GM12878 (cell line): ENCODE results near the gene ZNF547. TPM values are rescaled to one million over a fixed set of nuclear protein-coding genes. Genes with fewer than 3 reads are reported as not detected.

ENCODE experiments used
- ATAC-seq: fragments of 200-7000 bp; cut with Tn5 transposase; 3 replicates; pipeline ENCODE4 v1.9.1; 2020; ENCODE audit warnings: mild to moderate bottlenecking, moderate library complexity
- BruUV-seq: library from RNA; stranded (reverse); fragments of 400-500 nt; replicated peaks from 2 replicates; lab custom pipeline; 2021; lab: Mats Ljungman, UMichigan
- CTCF ChIA-PET: fragments of 300-600 bp; sonication (Branson Sonifier 250); formaldehyde crosslinking; extraction: SDS; loops from one replicate; lab custom pipeline; 2021; ENCODE audit warnings: inconsistent platforms; lab: Yijun Ruan, JAX
- POLR2A ChIA-PET: fragments of 350-600 bp; formaldehyde crosslinking; extraction: SDS; loops from one replicate; lab custom pipeline; 2021; ENCODE audit warnings: inconsistent platforms; lab: Charles Lee
- RAD21 ChIA-PET: fragments of 300-600 bp; sonication (Branson Sonifier 250); formaldehyde crosslinking; loops from one replicate; lab custom pipeline; 2023; ENCODE audit warnings: antibody characterized with exemption; ENCODE audit not compliant: unreplicated experiment; lab: Charles Lee
- SMC1A ChIA-PET: fragments of 300-600 bp; sonication (Branson Sonifier 250); formaldehyde crosslinking; loops from one replicate; lab custom pipeline; 2023; ENCODE audit not compliant: unreplicated experiment, uncharacterized antibody; lab: Charles Lee
- DNase-seq: peaks from one replicate; pipeline ENCODE4 v3.0.0-alpha.2; 2011; ENCODE audit warnings: low read depth, low spot score
- FAIRE-seq: peaks from 3 replicates; lab custom pipeline; 2011; peaks lifted over from hg19 to GRCh38; lab: Jason Lieb, UNC
- H2AFZ ChIP-seq: 2 replicates; pipeline ENCODE4 v1.6.0; 2011; ENCODE audit warnings: low read depth, low read length, control low read depth; ENCODE audit not compliant: control insufficient read depth
- H3K27ac ChIP-seq: 2 replicates; pipeline ENCODE4 v1.5.1; 2011; ENCODE audit warnings: control low read depth; ENCODE audit not compliant: control insufficient read depth, insufficient read depth
- H3K27me3 ChIP-seq, 2 experiments: replicated peaks in 1 of 2; 2 replicates each; pipeline versions ENCODE4 v1.6.0 to v1.6.1; 2011; ENCODE audit warnings: low read length in 1 of 2; ENCODE audit not compliant: control insufficient read depth in 2 of 2, insufficient read depth in 2 of 2
- H3K36me3 ChIP-seq, 2 experiments: 2 replicates each; pipeline ENCODE4 v1.5.1; 2011; ENCODE audit warnings: low read length in 1 of 2; ENCODE audit not compliant: control insufficient read depth in 2 of 2, insufficient read depth in 2 of 2
- H3K4me1 ChIP-seq: 2 replicates; pipeline ENCODE4 v1.6.1; 2011; ENCODE audit warnings: mild to moderate bottlenecking, low read length, moderate library complexity, mixed read lengths; ENCODE audit not compliant: control insufficient read depth, insufficient read depth
- H3K4me2 ChIP-seq: 2 replicates; pipeline ENCODE4 v1.6.0; 2011; ENCODE audit warnings: control low read depth; ENCODE audit not compliant: control insufficient read depth, insufficient read depth
- H3K4me3 ChIP-seq: fragments of 200-600 bp; sonication (generic); 2 replicates; pipeline ENCODE4 v1.5.1; 2016
- H3K79me2 ChIP-seq: 2 replicates; pipeline ENCODE4 v1.6.0; 2011; ENCODE audit warnings: low read length; ENCODE audit not compliant: control insufficient read depth, insufficient read depth
- H3K9ac ChIP-seq: 2 replicates; pipeline ENCODE4 v1.8.0; 2011; ENCODE audit warnings: low read length, control low read depth, mixed read lengths; ENCODE audit not compliant: control insufficient read depth, insufficient read depth
- H3K9me3 ChIP-seq: replicated peaks from 3 replicates; pipeline ENCODE4 v1.5.1; 2011; ENCODE audit warnings: mild to moderate bottlenecking, low read length; ENCODE audit not compliant: control insufficient read depth, insufficient read depth
- H4K20me1 ChIP-seq: 2 replicates; pipeline ENCODE4 v1.6.0; 2011; ENCODE audit not compliant: control insufficient read depth, insufficient read depth
- BHLHE40 ChIP-seq, 2 experiments: fragments of 450-650 bp in 1 of 2; IDR thresholded peaks; 2 replicates each; pipeline ENCODE4 v1.6.1; 2011 to 2017; ENCODE audit warnings: low read depth in 2 of 2, borderline replicate concordance in 1 of 2, improper control_type of control experiment in 1 of 2, low read length in 1 of 2, mild to moderate bottlenecking in 1 of 2
- FOXM1 ChIP-seq: IDR thresholded peaks from 2 replicates; pipeline ENCODE4 v1.6.1; 2012; ENCODE audit warnings: low read depth, mild to moderate bottlenecking, inconsistent platforms, low read length, moderate library complexity
- IRF3 ChIP-seq: fragments of 450-650 bp; IDR thresholded peaks from 2 replicates; pipeline ENCODE4 v1.6.1; 2014; ENCODE audit warnings: mild to moderate bottlenecking
- PAX5 ChIP-seq: IDR thresholded peaks from 2 replicates; pipeline ENCODE4 v1.6.1; 2011; ENCODE audit warnings: low read depth, low read length, borderline replicate concordance
- PAX8 ChIP-seq: fragments of 450-650 bp; IDR thresholded peaks from 2 replicates; pipeline ENCODE4 v1.6.1; 2017; ENCODE audit warnings: mild to moderate bottlenecking, moderate library complexity
- PML ChIP-seq: IDR thresholded peaks from 2 replicates; pipeline ENCODE4 v1.6.1; 2012; ENCODE audit warnings: low read length, inconsistent platforms
- WGBS: methylation state at CpG from one replicate; pipeline ENCODE4 v1.1.6; 2016; ENCODE audit warnings: low lambda C conversion rate; ENCODE audit not compliant: insufficient replicate concordance, insufficient coverage; ENCODE audit errors: missing lambda C conversion rate; 5-methylcytosine and 5-hydroxymethylcytosine counted together
- in situ Hi-C: fragments of 300-500 bp; cut with MboI; formaldehyde crosslinking; loops from 9 replicates; pipeline ENCODE4 v1.14.3; 2018; ENCODE audit warnings: mixed read lengths
- intact Hi-C: fragments of 100-400 bp; cut with micrococcal nuclease; formaldehyde crosslinking; loops from one replicate; pipeline ENCODE4 v1.14.2; 2022; ENCODE audit not compliant: unreplicated experiment
- polyA plus RNA-seq, 11 experiments: library from polyadenylated mRNA; depleted of rRNA in 4 of 11; unstranded in 6 of 11; stranded (reverse) in 5 of 11; fragments of >200 nt; fragmentation: Nextera tagmentation in 4 of 11; fragmentation: Illumina TruSeq in 1 of 11; extraction: Ambion mirVana in 4 of 11; extraction: Trizol in 1 of 11; gene quantifications; 1 replicate in 1 of 11; 2 replicates in 10 of 11; pipeline versions ENCODE4 v1.2.1 to v1.2.3, GENCODE V29; 2011 to 2016; ENCODE audit warnings: inconsistent platforms in 2 of 11, missing spikeins in 2 of 11, low read depth in 1 of 11
- total RNA-seq, 4 experiments: library from RNA; depleted of rRNA in 3 of 4; stranded (reverse); fragments of >200 nt in 3 of 4; fragmentation: Illumina TruSeq in 1 of 4; extraction: Trizol in 1 of 4; gene quantifications; 2 replicates each; pipeline versions ENCODE4 v1.2.1 to v1.2.3, GENCODE V29; 2013 to 2021

ZNF547 gene
- total and polyA plus RNA-seq, 10 of the 15 experiments (the other 5 are each of a cell fraction or from before 2014, with no cell fraction given) = 2.3 to 6.0 (median 3.3) TPM

- H3K27ac ChIP-seq = no peak overlapping the region
- ATAC-seq (no peak), FAIRE-seq (no peak), DNase-seq (no peak)
- RAD21 ChIA-PET = no interaction called here
- no peaks in the 10 kb centered on the region for H4K20me1 ChIP-seq
- CTCF ChIA-PET = no interaction called here
- no TSS peak for BruUV-seq
- H3K9ac ChIP-seq = no peak overlapping the region
- SMC1A ChIA-PET = no interaction called here
- H3K4me2 ChIP-seq = no peak overlapping the region
- POLR2A ChIA-PET = no interaction called here
- intact Hi-C loops = no loop called here
- in situ Hi-C loops = no loop called here
- no peaks in the 10 kb centered on the region for H3K79me2 ChIP-seq
- TF ChIP-seq BHLHE40 (IDR thresholded peaks at IDR 0.05; ENCODE audit: borderline replicate concordance in 1 of 2, low read depth in 2 of 2, low read length in 1 of 2) (no peak), IRF3 (no peak), FOXM1 (no peak)
- no peak overlapping the region for H3K4me3 ChIP-seq
- WGBS = 97% methylated on average over 6 of the region's 6 CpGs
- no peaks in the 10 kb centered on the region for H3K4me1 ChIP-seq
- H3K36me3 ChIP-seq = peaks cover 2 to 5% of the 10 kb centered on the region in 2 experiments; a peak in 2 of 4 replicates
- H2AFZ ChIP-seq = no peak overlapping the region
- H3K9me3 ChIP-seq = peaks cover 20% of the 10 kb centered on the region
- H3K27me3 ChIP-seq = no peaks in the 10 kb centered on the region
Observed at GRCh38 chr19:57376151-57376550, 12.8 kb downstream of the ZNF547 start.

GRCh38 chr19:57377498-57378146, 14.3 kb downstream of the ZNF547 start:
- no peaks in the 10 kb centered on the region for H3K27me3 ChIP-seq
- no peak for DNase-seq
- H2AFZ ChIP-seq = no peak overlapping the region
- H3K9ac ChIP-seq = no peak overlapping the region
- no peak overlapping the region for H3K27ac ChIP-seq
- peaks cover 20% of the 10 kb centered on the region for H3K9me3 ChIP-seq
- TF ChIP-seq PAX5 = no peak
- no peak for TF ChIP-seq PAX8
- no peak for TF ChIP-seq PML
- no peaks in the 10 kb centered on the region for H4K20me1 ChIP-seq
- ChIA-PET POLR2A (no interaction called here), RAD21 (no interaction called here), SMC1A (no interaction called here), CTCF (no interaction called here)
- ATAC-seq = no peak
- no peak for FAIRE-seq
- H3K4me1 ChIP-seq = no peaks in the 10 kb centered on the region
- no peak overlapping the region for H3K4me2 ChIP-seq
- H3K36me3 ChIP-seq = peaks cover 1 to 3% of the 10 kb centered on the region in 2 experiments; a peak in 2 of 4 replicates
- no peaks in the 10 kb centered on the region for H3K79me2 ChIP-seq
- no TSS peak for BruUV-seq
- 95% methylated on average over 3 of the region's 3 CpGs for WGBS
- intact Hi-C loops (no loop called here), in situ Hi-C loops (no loop called here)
- no peak overlapping the region for H3K4me3 ChIP-seq
